GM21526 (cell line): ENCODE results near the gene SPATA9.

ENCODE experiments used
- ATAC-seq: cut with Tn5 transposase; IDR thresholded peaks from one replicate; pipeline ENCODE4 v1.9.1; 2021; ENCODE audit warnings: moderate library complexity; ENCODE audit not compliant: unreplicated experiment, low FRiP score

Gene SPATA9, protein sequence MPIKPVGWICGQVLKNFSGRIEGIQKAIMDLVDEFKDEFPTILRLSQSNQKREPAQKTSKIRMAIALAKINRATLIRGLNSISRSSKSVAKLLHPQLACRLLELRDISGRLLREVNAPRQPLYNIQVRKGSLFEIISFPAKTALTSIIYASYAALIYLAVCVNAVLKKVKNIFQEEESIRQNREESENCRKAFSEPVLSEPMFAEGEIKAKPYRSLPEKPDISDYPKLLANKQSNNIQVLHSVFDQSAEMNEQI

DNA sequence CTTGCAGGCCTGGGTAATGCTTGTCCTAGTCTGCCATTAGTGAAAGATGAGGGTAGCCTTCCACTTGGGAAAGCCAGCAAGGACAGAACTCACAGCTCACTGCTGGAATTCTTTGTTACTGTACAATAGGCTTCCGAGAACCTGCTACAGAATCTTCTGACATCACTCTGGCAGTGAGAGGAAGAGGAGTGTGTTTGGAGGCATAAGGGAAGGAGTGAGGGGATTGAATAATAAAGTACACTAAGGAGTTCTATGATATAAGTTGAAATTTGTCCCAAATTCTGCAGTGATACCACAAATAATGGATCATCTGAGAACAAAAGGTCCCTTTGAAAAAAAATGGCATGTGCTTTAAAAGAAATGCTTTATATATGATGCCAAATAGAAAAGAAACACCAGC lies at the start of gene SPATA9:
SPATA9 (minus strand) TSS at position 101 of the 400 bp plus-strand sequence. CDS start 137 bp downstream, outside the sequence.
- ATAC-seq = no peak

DNA sequence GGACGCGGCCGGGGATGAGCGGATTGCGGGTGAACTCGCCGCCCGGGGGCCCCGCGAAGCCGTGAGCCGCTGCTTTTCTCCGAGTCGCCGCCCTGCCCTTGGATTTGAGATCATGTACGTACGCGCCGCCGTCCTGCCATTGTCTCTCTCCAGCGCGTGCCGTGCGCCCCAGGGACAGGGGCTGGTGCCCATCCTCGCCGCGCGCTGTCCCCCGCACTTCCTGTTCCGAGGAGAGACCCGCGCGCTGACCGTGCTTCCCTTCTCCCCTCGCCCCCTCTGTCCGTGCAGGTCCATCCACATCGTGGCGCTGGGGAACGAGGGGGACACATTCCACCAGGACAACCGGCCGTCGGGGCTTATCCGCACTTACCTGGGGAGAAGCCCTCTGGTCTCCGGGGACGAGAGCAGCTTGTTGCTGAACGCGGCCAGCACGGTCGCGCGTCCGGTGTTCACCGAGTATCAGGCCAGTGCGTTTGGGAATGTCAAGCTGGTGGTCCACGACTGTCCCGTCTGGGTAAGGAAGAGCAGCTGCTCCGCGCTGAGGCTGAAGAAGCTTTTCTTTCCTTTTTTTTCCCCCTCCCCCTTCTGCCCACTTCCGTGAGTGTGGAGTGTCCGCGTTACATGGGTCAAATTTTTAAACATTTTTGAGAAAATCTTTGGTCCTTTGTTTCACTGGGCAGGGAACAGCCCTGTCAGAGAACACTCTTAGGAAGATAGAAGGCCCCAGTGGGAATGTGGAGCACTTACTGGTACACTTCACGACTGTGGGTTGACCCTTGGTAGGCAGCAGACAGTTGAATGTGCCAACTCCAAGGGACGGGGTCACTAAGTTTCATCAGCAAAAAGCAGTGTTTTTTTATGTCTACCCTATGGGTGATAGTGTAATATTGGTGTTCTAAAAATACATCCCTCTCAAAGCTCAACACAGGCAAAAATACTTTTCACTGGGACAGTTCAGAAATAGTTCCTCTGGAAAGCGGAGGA lies 49.1 kb upstream of the SPATA9 start:
- ATAC-seq = no peak

DNA sequence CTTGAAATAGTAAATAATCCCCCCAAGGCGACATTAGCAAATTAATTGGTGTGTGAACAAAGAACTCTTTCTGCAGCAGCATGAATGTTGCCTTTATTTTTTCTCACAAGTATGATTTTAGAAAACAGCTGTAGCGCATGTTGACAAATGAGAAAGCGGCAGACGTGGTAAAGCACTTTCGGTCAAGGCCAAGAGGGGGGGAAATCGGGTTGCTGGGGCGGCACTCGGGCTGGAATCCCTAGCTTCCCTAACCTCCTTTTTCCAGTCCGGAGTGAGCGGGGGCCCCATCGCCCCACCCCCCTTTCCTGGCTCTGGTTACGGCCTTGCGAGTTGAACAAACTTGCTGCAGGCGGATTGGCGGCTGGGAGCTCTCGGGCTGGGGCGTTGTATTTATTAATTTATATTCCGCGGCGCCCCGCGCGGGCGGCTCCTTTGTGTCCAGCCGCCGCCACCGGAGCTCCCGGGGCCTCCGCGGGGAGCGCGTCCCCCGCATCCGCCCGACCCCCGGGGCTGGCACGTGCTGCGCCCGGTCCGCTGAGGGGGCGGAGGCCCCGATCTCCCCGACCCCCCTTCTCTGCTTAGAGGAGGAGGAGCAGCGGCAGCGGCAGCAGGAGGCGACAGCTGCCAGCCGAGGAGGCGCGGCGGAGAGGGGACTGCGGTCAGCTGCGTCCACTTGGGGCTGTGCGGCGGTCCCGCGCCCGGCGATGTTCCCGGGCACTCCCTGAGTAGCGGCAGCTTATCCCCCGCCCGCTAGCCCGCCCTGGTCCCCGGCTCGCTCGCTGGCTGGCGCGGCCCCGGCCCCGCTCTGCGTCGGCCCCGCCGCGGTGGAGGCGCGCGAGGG lies 48.2 kb upstream of the SPATA9 start, which contains the start of gene RHOBTB3:
RHOBTB3 (plus strand) TSS at position 607 of the 841 bp plus-strand sequence. CDS start 347 bp downstream, outside the sequence.
- ATAC-seq = no peak

DNA sequence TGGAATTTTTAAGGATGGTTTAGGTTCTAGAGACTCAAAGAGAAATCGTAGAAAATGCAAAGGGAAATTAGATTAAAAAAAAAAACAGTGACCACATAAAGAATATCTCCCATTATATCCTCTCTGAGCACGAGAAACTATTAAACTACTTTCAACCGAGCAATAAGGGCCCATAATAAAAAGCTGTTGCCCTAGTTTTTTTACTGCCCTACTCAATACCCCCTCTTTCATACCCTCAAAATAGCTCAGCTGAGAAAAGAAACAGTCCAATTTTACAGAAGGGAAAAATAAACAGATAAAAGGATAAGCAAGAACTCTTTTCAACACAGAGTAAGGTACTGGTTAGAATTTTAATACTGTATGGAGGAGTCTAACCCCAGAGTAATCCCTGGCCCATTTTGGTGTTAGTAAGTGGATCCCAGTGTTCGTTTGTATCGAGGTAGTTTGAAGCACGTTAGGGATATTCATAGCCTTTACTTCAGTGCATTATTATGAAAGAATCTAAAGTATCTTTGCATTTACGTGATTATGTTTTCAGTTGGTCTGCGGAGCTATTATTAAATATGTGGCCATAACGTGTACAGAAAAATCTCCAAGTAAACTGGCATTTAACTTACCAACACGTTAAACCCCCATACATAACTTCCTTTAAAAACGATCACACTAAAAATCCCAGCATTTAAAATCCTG lies 47.4 kb upstream of the SPATA9 start:
- ATAC-seq = no peak

DNA sequence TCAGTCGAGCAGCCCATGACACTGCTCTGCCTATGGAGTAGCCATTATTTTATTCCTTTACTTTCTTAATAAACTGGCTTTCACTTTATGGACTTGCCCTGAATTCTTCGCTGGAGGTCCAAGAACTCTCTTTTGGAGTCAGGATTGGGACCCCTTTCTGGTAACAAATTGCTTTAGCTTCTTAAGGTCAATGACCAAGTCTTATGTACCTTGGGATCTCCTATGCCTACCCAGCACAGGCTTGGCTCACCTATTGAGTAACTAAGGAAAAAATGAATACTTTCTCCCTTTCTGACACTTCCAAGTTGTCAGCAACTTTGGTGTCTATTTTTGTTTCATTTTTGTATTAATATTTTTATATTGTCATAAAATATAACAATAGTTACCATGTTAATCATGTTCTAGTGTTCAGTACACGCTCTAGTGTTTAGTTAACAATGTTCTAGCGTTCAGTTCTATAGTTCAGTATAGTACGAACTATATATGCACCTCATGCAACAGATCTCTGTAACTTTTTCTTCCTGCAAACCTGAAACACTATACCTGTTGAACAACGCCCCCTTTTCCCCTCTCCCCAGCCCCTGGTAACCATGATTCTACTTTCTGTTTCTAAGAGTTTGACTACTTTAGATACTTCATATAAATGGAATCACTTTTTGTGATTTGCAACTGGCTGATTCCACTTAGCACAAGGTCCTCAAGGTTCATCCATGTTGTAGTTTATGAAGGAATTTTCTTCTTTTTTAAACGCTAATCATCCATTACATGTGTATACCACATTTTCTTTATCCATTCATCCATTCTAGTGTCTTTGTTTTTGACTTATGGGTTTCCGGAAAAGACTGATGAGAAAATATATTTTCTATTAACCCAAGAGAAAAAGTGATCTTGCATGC lies 46.6 kb upstream of the SPATA9 start:
- no peak for ATAC-seq

DNA sequence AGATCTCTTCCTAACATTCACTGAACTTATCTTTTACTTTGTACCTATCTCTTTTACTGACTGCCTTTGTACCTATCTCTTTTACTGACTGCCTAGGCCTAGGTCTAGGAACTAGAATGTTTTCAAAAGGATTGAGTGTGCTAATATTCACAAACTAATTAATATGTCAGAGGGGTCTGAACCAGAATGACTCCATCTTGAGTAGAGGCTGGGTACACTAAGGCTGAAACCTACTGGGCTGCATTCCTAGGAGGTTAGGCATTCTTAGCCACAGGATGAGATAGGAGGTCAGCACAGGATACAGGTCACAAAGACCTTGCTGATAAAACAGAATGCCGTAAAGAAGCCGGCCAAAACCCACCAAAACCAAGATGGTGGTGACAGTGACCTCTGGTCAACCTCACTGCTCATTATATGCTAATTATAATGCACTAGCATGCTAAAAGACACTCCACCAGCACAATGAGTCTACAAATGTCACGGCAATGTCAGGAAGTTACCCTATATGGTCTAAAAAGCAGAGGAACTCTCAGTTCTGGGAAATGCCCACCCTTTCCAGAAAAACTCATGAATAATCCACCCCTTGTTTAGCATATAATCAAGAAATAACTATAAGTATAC lies 45.8 kb upstream of the SPATA9 start:
- no peak for ATAC-seq

DNA sequence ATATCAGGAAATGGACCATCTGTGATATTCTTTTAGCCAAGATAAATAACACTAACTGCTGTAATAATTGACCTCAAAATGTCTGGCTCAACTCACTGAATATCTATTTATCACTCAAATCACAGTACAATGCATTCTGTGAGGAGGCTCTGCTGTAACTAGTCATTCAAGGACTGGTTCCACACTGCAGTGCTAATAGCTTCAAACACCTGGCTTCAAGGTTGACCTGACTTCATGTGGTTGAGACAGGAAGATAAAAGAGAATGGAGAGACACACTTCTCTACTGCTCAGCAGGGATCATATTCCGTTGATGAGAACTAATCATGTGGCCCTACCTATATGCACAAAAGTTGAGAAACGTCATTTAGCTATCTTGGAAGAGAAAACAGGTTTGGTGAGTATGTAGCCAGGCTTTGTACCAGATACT lies 45.0 kb upstream of the SPATA9 start:
- no peak for ATAC-seq

DNA sequence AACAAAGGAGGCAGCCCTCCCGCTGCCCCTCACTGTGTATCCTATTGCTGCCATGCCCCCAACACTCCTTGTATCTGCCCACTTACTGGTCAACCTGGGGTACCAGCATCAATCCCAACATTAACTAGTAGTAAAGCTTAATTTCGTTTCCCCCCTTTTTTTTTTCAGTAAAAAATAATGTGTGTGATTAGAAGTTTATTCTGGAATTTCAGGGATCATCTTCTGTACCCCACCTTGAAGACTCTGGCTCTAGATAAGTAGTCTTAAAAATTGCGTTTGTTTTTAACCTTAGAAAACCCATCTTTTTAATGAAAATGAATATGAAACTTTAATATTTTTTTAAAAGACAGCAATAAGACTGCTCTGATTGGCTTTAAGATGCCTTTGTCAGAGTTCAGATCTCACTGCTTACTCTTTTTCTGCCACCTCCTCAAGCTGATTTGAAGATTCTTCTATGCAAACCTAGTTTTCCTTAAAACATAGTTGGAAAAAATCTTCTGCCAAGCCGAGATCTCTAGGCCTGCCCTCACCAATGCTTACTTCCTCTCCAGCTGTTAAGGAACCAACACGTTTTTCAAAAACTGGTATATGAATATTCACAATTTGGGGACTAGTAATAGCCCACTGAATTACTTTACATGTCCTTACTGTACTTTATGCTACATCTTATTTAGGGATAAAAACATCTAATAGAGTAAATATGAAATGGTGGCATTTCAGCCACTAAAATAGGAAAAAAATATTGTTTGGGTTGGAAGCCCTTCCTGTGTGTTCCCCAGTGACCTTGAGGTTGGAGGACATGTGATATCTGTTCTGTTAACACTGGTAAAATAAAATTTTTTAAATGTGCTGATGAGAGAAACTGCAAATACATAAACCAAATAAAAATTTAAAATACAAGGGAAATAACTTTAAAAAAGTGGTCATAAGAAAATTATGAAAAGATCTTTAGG lies 44.3 kb upstream of the SPATA9 start:
- no peak for ATAC-seq

DNA sequence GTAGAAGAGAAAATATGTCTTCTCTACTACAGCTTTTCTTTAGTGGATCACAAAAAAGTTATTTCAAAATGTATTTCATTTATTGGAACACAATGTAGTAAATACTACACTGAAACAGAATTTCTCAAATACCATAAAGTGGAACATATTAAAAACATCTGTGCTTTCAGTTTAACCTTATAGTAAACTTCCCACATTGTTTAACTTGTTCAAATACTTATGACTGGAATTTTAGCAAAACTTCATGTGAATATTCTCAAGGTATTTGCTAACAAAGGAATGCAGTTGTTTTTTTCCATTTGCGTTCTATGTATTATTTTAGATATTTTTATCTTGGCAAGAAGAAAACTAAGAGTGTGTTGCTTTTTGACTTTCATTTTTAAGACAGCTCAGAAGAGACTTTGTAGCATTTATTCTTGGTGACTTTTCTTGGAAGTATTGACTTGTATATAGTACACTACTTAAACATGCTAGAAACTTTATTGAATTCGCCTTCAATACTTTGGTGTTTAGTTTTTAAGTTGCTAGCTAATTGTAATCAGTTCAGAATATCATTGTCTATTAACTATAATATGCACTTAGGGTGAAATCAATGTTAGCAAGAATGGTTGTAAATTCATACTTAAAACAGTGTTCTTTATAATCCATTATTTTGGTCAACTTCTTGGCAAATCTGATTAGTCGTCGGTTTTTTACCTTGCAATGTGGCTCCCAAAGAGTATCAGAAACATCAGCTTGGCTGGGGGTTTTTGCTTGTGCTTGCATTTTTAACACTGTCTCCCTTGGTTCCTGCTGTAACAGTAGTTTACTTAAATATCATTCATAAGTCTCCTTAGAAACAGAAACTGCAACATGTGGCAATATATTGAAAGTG lies 43.4 kb upstream of the SPATA9 start:
- no peak for ATAC-seq

DNA sequence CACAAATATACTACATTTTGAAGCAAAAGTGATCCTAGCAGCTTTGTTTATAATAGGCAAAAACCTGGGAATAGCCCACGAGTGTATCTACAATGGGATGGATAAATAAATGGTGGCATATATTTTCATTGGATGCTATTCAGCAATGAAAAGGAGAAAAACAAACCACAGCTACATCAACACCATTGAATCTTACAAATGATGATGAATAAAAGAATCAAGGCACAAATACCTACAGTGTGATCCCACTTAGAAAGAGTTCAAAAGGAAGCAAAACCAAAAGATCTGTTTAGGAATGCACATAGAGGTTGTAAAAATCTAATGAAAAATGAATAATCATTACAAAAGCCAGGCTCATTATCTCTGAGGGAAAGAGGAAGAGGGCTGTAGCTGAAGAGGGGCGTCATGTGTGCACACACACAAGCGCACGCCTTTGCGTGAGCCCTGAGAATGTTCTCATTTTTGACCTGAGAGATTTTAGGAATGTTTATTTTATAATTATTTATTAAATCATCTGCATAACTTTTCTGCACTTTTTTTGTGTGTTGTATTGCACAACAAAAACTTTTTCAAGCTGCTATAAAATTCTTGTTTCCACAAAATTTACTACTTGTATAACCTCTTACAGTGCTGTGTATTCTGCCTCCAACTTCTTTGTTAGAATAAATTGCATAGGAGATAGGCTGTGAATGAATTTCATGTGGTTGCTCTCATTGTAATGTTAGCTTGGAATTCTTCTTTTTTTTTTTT lies 42.5 kb upstream of the SPATA9 start:
- no peak for ATAC-seq

DNA sequence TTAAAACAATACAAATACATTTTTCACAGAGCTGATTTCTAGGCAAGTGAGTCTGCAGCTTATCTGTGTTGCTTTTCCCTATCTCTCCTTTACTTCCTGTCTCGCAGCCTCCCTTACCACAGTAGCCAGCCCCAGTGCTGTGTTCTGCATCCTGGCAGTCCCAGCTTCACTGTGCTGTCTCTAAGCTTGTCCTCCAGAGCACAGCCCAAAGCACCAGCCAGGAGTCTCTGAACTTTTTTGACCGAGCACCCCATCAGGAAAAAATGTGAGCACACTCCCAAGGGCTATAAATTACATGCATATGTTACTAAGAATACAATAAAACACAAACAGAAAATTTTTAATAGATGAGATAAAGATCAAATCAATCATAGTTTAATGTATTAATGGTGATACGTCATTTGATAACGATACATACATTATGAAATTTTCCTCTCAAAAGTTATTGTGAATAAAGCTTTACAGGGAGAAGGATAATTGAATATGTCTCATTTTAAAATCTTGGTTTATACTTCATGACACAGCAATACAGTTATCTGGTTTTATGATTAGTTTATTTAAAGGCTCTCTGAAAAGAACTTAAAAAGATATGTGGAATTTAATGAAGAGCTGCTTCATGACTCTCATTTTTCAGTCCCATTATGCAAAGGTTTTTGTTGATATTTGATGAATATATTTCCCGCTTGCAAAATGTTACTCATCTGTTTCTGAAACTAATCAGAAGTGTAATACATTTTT lies 41.0 kb upstream of the SPATA9 start:
- no peak for ATAC-seq

DNA sequence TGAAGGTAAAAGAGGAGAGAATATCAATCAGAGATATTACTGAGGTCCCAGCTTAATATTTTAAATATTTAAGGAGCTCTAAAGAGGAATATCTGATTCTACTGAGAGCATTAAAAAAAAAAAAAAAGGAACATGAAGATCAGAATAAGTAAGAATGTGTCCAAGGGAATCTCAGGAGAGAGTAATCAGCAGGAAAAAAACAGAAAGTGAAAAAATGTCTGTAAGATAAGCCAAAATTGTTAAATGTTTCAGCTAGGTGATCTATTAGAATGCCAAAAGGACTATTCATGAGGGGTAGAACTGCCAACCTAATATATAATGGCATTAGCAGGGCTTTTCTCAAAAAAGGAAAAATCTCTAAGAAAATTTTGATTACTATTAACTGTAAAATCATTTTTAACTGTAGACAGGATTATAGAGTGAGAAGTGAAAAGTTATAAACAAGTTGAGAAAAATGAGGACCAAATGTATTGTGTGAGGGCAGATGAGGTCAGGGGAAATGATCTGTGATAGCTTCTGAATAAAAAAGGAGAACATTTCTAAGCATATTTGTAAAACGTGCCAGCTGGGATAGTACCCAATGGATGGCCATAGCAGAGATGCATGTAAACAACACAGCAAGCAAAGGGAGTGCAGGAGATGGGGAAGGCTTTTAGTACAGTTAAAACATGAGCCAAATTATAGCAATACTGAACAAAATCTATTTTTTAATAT lies 38.9 kb upstream of the SPATA9 start:
- no peak for ATAC-seq

DNA sequence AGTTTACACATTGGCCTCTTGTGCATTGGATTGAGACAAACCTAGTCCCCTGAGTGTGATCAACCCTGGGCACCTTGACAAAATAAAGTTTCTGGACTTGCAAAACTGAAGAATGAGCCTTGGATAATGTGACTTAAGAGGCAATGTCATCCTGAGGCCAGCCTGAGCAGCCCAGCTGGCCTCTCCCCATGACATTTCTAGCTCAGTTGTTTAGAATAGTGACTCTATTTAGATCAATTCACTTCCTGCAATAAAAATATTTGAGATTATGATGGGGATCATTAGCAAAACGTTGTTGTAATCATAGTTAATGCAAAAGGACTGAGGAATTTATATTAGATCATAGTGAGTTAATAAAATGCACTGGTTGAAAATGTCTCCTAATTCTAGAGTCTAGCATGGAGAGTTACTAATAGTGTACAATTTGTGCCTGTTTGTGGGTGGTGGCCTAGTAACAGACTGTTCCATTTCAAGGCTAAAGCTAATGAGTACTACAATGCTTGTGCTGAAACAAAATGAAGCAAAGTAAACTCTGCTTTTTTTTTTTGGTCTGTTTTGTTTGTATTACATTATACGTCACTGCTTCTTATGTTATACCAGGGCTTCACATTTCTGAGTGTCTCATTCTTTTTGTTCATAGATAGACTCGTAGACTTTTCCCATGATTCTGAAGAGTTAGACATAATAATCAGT lies 37.4 kb upstream of the SPATA9 start:
- ATAC-seq = no peak

DNA sequence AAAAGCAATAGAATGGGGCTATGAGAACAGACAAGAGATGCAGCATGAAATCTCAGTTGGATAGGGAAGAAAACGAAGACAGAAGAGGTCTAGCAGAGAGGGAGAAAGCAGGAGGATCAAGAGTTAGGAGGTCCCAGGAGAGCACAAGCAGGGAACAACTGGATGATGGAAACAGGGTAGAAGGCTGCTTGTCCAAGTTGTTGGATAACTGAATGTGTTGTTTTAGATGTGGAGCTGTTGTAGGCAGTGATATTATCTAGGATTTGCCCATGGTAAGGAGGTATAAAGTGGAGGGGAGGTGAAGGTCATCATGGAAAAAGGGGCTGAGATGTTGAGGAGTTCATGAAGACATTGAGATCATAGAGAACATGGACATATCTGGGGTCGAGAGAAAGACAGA lies 35.9 kb upstream of the SPATA9 start:
- ATAC-seq = no peak
